ENCODE data around the gene PLIN4. TPM values are rescaled to one million over a fixed set of nuclear protein-coding genes. Genes with fewer than 3 reads are reported as not detected.
"Not testable (repeated sequence)": the region's sequence is repeated elsewhere in the genome, so short reads cannot be mapped to it uniquely, and the experiment has no call there.

PLIN4 gene
- total RNA-seq, result 1 to 10 TPM in 1 of 2 donors, under 1 TPM in 1; 0.47 to 6.3 TPM

GRCh38 chr19:4518345-4519171, at the start of gene PLIN4:
Gene PLIN4, minus strand, starts transcription at chr19:4518486. Its CDS starts 214 bp downstream, at chr19:4518272.
- Histone ChIP-seq H3K9ac (ENCODE audit: low read depth in 2 of 2, low read length in 2 of 2) (peak within 1 kb of the TSS in 1 of 2 donors; percentile 12), H3K4me3 (peak within 1 kb of the TSS; percentile 15), H3K9me3 (no peaks in the 10 kb centered on the region), H3K4me1 (no peaks in the 10 kb centered on the region), H3K27ac (peak within 1 kb of the TSS; percentile 18), H3K36me3 (no peaks in the 10 kb centered on the region), H3K27me3 (no peaks in the 10 kb centered on the region)
- intact Hi-C loops (cut with DNase I), result no loop called here
- DNase-seq, result no peak
- no peak for TF ChIP-seq CTCF (IDR thresholded peaks at IDR 0.05)

GRCh38 chr19:4567584-4568071, 49.3 kb upstream of the PLIN4 start:
- H3K4me1 ChIP-seq, result no peaks in the 10 kb centered on the region
- intact Hi-C loops (cut with DNase I), result no loop called here
- H3K9ac ChIP-seq (ENCODE audit: low read depth in 2 of 2, low read length in 2 of 2), result no peak overlapping the region
- no peaks in the 10 kb centered on the region for H3K27me3 ChIP-seq
- no peaks in the 10 kb centered on the region for H3K9me3 ChIP-seq
- peak; percentile 65 for TF ChIP-seq CTCF (IDR thresholded peaks at IDR 0.05)
- H3K36me3 ChIP-seq, result no peaks in the 10 kb centered on the region
- no peak overlapping the region for H3K4me3 ChIP-seq
- DNase-seq, result peak; percentile 73
- H3K27ac ChIP-seq, result no peak overlapping the region

- intact Hi-C loops (cut with DNase I), result no loop called here
- no peaks in the 10 kb centered on the region for H3K27me3 ChIP-seq
- H3K9me3 ChIP-seq, result no peaks in the 10 kb centered on the region
- H3K27ac ChIP-seq, result no peak overlapping the region
- H3K4me3 ChIP-seq, result no peak overlapping the region
- no peak overlapping the region for H3K9ac ChIP-seq (ENCODE audit: low read depth in 2 of 2, low read length in 2 of 2)
- TF ChIP-seq CTCF (IDR thresholded peaks at IDR 0.05), result no peak
- no peaks in the 10 kb centered on the region for H3K4me1 ChIP-seq
- H3K36me3 ChIP-seq, result no peaks in the 10 kb centered on the region
- no peak for DNase-seq
Measured at GRCh38 chr19:4566402-4567051, 48.2 kb upstream of the PLIN4 start.

- intact Hi-C loops (cut with DNase I); H3K9ac ChIP-seq (ENCODE audit: low read depth in 2 of 2, low read length in 2 of 2); H3K4me3 ChIP-seq: not testable (repeated sequence)
Measured at GRCh38 chr19:4563562-4563961, 45.3 kb upstream of the PLIN4 start.

GRCh38 chr19:4562085-4562484, 43.8 kb upstream of the PLIN4 start:
- H3K27me3 ChIP-seq; H3K36me3 ChIP-seq; H3K9me3 ChIP-seq; DNase-seq; intact Hi-C loops (cut with DNase I); H3K27ac ChIP-seq; H3K9ac ChIP-seq (ENCODE audit: low read depth in 2 of 2, low read length in 2 of 2); H3K4me1 ChIP-seq; H3K4me3 ChIP-seq: not testable (repeated sequence)

More at GRCh38 chr19:4563562-4563961, 45.3 kb upstream of the PLIN4 start:
- not testable (repeated sequence) for DNase-seq, H3K4me1 ChIP-seq, H3K9me3 ChIP-seq, H3K27ac ChIP-seq, H3K36me3 ChIP-seq, H3K27me3 ChIP-seq

GRCh38 chr19:4559569-4559968, 41.3 kb upstream of the PLIN4 start, which contains the start of gene SEMA6B:
Gene SEMA6B, minus strand, starts transcription at chr19:4559684. Its CDS starts 1,227 bp downstream, at chr19:4558457.
- intact Hi-C loops (cut with DNase I), result no loop called here
- no peak for TF ChIP-seq CTCF (IDR thresholded peaks at IDR 0.05)
- Histone ChIP-seq H3K27me3 (no peaks in the 10 kb centered on the region), H3K9ac (ENCODE audit: low read depth in 2 of 2, low read length in 2 of 2) (no peak within 1 kb of the TSS), H3K4me1 (no peaks in the 10 kb centered on the region), H3K27ac (no peak within 1 kb of the TSS), H3K36me3 (no peaks in the 10 kb centered on the region), H3K4me3 (no peak within 1 kb of the TSS), H3K9me3 (no peaks in the 10 kb centered on the region)
- DNase-seq, result no peak
